Activated CD8-positive, alpha-beta T cell treated with anti-CD3 and anti-CD28 coated beads for 36 hours (primary cell): Measurements from ENCODE around the gene MLXIP. TPM values are rescaled to one million over a fixed set of nuclear protein-coding genes. Genes with fewer than 3 reads are reported as not detected.

Experiments used
- ATAC-seq: fragments of 200-7000 bp; cut with Tn5 transposase; one replicate; pipeline ENCODE4 v1.10.0; 2021; ENCODE audit warnings: mild to moderate bottlenecking, moderate library complexity
- CTCF ChIA-PET: fragments of 350-600 bp; sonication (Branson Sonifier 250); formaldehyde crosslinking; loops from one replicate; lab custom pipeline; 2021; ENCODE audit warnings: antibody characterized with exemption; lab: Charles Lee
- POLR2A ChIA-PET: fragments of 350-600 bp; sonication (Branson Sonifier 250); formaldehyde crosslinking; loops from one replicate; lab custom pipeline; 2021; ENCODE audit warnings: antibody characterized with exemption; lab: Charles Lee
- DNase-seq: peaks from one replicate; pipeline ENCODE4 v3.0.0-alpha.2; 2020
- H3K27ac Mint-ChIP-seq: one replicate; pipeline ENCODE4 v1.8.0; 2021; ENCODE audit warnings: mild to moderate bottlenecking, mixed read lengths
- H3K27me3 Mint-ChIP-seq: one replicate; pipeline ENCODE4 v1.8.0; 2021; ENCODE audit warnings: mixed read lengths
- H3K36me3 Mint-ChIP-seq: one replicate; pipeline ENCODE4 v1.8.0; 2021; ENCODE audit warnings: low read depth, mixed read lengths
- H3K4me1 Mint-ChIP-seq: one replicate; pipeline ENCODE4 v1.8.0; 2021; ENCODE audit warnings: low read depth, mixed read lengths
- H3K4me3 Mint-ChIP-seq: one replicate; pipeline ENCODE4 v1.8.0; 2021; ENCODE audit warnings: mild to moderate bottlenecking, moderate library complexity, mixed read lengths
- H3K9me3 Mint-ChIP-seq: one replicate; pipeline ENCODE4 v1.8.0; 2021; ENCODE audit warnings: mixed read lengths
- CTCF ChIP-seq: fragments of 200-600 bp; IDR thresholded peaks from one replicate; pipeline ENCODE4 v1.8.0; 2022; ENCODE audit warnings: antibody characterized with exemption, mild to moderate bottlenecking
- intact Hi-C: fragments of 100-400 bp; cut with micrococcal nuclease; formaldehyde crosslinking; loops from one replicate; pipeline ENCODE4 v1.10.0; 2022
- total RNA-seq, 2 experiments: library from RNA; stranded (reverse); gene quantifications; one replicate each; pipeline ENCODE4 v1.2.3, GENCODE V29; 2021

MLXIP gene
- 10 to 100 TPM; 26.0 to 28.7 TPM for total RNA-seq

DNA sequence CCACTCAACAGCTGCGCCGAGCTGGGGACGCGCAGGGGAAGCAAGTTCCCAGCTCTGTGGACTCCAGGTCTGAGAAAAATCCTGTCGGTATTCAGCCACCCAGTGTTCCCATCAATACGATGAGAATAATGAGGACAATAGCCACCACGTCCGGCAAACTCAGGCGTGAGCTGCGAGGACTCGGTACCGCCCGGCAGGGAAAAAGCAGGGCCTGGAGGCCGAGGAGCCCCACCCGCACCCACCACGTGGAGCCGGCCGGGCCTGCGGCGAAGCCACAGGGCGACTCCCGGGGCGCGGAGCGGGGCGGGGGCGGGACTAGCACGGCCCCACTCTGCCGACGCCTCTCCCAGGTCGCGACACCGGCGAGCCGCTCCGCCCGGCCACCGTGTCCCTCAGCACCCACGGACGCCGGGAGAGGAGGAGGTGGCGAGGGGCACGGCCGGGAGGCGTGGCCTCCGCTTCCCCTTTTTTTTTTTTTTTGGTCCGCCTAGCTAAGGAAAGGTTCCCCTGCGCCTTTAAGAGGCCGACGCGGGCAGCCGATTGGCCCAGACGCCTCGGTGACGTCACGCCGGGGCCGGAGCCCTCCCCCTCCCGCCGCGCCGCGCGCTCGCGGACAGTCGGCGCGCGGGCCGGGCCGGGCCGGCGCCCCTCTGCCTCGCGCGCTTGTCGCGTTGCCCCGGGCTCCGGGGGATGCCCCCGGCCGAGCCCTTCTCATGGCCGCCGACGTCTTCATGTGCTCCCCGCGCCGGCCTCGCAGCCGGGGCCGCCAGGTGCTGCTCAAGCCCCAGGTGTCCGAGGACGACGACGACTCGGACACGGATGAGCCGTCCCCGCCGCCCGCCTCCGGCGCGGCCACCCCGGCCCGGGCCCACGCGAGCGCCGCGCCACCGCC, at the start of gene MLXIP:
Gene MLXIP (plus strand): TSS at position 616 of the 892 bp plus-strand sequence. CDS start 98 bp downstream, at position 714.
- no peaks in the 10 kb centered on the region for H3K9me3 Mint-ChIP-seq
- TF ChIP-seq CTCF = no peak
- intact Hi-C loops = no loop called here
- H3K36me3 Mint-ChIP-seq = peaks cover 7% of the 10 kb centered on the region
- DNase-seq (peak; percentile 92), ATAC-seq (peak; percentile 84)
- ChIA-PET CTCF (interaction anchor here (0.7 to 2.6 kb wide), 9 partner anchors 10 to 284 kb away, joined by 3 to 14 read pairs (median 4); no protein-coding TSS in a partner anchor), POLR2A (interaction anchor here (0.6 to 1.9 kb wide), 8 partner anchors 10 to 274 kb away, joined by 3 to 7 read pairs (median 4); no protein-coding TSS in a partner anchor)
- H3K27ac Mint-ChIP-seq = peak within 1 kb of the TSS; percentile 73
- peaks cover 39% of the 10 kb centered on the region for H3K4me1 Mint-ChIP-seq
- H3K4me3 Mint-ChIP-seq = peak within 1 kb of the TSS; percentile 78
- no peaks in the 10 kb centered on the region for H3K27me3 Mint-ChIP-seq

DNA sequence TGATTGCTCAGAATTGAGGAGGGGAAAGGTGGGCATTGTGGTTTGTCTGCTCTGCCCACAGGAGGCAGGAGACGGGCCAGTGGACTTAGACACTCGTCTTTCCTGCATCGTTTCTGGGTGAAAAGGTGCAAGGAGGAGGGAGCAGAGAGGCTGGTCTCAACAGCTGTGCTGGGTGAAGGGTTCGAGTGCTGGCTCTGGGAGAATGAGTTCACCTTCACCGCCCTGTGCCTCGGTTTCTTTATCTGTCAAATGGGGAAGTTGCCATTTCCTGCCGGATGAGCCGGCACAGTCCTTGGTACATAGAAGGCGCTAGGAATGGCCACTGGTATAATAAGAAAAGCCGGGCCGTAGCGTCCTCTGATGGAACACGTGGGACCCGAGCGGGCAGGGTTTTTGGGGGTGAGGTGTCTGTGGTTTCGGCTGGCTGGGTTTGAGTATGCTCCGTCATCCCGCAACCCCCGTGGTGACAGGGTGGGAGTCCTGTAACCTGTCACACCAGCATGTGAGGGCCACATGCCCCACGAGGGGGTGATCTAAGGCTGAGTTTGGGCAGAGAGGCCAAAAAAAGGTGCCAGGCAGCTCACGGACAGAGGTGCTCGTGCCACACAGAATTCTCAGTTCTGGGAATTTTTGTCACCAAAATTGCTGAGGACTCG, 49.5 kb upstream of the MLXIP start:
- no peak for TF ChIP-seq CTCF
- H3K27ac Mint-ChIP-seq = no peak overlapping the region
- ATAC-seq = peak; percentile 72
- H3K9me3 Mint-ChIP-seq = no peaks in the 10 kb centered on the region
- peak; percentile 81 for DNase-seq
- intact Hi-C loops = no loop called here
- ChIA-PET POLR2A (no interaction called here), CTCF (interaction anchor here (0.9 to 2.2 kb wide), 5 partner anchors 25 to 235 kb away, joined by 3 to 8 read pairs (median 3); partner anchors contain the start of genes CFAP251 and RHOF)
- peaks cover 19% of the 10 kb centered on the region for H3K4me1 Mint-ChIP-seq
- peaks cover 2% of the 10 kb centered on the region for H3K27me3 Mint-ChIP-seq
- no peak overlapping the region for H3K4me3 Mint-ChIP-seq
- H3K36me3 Mint-ChIP-seq = no peaks in the 10 kb centered on the region

DNA sequence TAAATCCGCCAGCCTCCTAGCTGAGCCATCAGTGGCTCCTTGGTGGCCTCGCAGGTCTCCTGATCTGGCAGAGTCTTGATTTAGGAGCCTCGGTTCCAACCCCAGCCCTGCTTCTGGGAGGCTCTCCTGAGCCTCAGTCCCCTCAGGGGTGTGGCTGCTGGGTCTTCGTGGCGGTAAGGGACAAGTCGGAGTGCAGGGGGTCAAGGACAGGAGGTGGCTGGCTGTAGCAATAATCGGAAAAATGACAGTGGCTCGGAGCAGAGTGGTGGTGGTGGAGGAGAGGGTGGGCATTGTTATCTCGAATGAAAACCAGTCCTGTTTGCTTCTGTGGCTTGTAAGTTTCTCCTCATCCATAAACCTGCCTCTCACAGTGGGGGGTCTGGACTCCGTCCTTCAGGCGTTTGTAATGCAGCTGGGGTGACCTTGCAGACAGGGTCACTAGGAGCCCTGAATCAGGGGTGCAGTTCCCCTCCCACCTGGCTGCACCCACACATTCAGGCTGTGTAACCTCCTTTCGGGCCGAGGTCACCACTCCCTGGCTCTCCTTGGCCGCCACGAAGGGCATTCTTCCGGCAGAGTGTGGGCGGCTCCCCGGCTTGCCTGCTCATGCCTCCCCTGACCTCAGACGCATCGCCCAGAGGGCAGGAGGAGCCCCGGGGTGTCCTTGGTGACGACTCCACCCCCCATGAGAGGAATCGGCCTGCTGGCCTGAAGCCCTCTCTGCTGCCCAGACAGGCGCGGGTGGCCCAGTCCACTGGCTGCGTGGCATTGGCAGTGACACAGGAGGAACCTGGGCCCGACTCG, 48.7 kb upstream of the MLXIP start:
- CTCF ChIA-PET = interaction anchor here (1.2 to 2.2 kb wide), 3 partner anchors 26 to 236 kb away, joined by 3 to 8 read pairs (median 4); partner anchors contain the start of gene RHOF
- Mint-ChIP-seq H3K9me3 (no peaks in the 10 kb centered on the region), H3K27ac (no peak overlapping the region), H3K4me3 (no peak overlapping the region), H3K36me3 (no peaks in the 10 kb centered on the region), H3K27me3 (peaks cover 2% of the 10 kb centered on the region), H3K4me1 (peaks cover 19% of the 10 kb centered on the region)
- intact Hi-C loops = no loop called here
- ATAC-seq (peak; percentile 12), DNase-seq (no peak)
- no peak for TF ChIP-seq CTCF
- POLR2A ChIA-PET = no interaction called here

- peaks cover 19% of the 10 kb centered on the region for H3K4me1 Mint-ChIP-seq
- H3K36me3 Mint-ChIP-seq = no peaks in the 10 kb centered on the region
- no peak overlapping the region for H3K27ac Mint-ChIP-seq
- H3K27me3 Mint-ChIP-seq = peaks cover 2% of the 10 kb centered on the region
- no peak overlapping the region for H3K4me3 Mint-ChIP-seq
- ATAC-seq (no peak), DNase-seq (no peak)
- H3K9me3 Mint-ChIP-seq = no peaks in the 10 kb centered on the region
- no peak for TF ChIP-seq CTCF
- intact Hi-C loops = no loop called here
- POLR2A ChIA-PET = no interaction called here
- CTCF ChIA-PET = interaction anchor here (1.2 to 1.9 kb wide), 4 partner anchors 26 to 236 kb away, joined by 3 to 6 read pairs (median 4); partner anchors contain the start of genes CFAP251 and RHOF
Measured at GRCh38 chr12:122030424-122031035, 48.0 kb upstream of the MLXIP start.
